ENCODE results near the gene IGF2R. TPM values are rescaled to one million over a fixed set of nuclear protein-coding genes. Genes with fewer than 3 reads are reported as not detected.

The IGF2R gene
- total and polyA plus RNA-seq, 8 donors = 56.5 to 153 (median 60.4) TPM

DNA sequence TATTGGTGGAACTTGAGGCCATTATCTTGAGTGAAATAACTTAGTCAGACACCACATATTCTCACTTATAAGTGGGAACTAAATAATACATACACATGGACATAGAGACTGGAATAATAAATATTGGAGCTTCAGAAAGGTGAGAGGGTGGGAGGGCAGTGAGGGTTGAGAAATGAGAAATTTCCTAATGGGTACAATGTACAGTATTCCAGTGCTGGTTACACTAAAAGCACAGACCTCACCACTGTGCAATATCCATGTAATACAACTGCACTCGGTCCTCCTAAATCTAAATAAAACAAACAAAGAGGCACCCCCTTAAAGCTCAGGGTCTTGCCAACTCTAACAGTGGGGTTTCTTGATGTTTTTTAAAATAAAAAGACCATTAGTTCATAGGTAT lies 53.2 kb downstream of the IGF2R start:
- no peaks in the 10 kb centered on the region for H3K4me1 ChIP-seq
- H3K4me3 ChIP-seq = no peak overlapping the region
- H3K9me3 ChIP-seq = no peaks in the 10 kb centered on the region
- no peak overlapping the region for H3K27ac ChIP-seq
- peaks cover 0 to 31% of the 10 kb centered on the region in 2 donors for H3K36me3 ChIP-seq
- ATAC-seq (no peak), DNase-seq (no peak)
- H3K27me3 ChIP-seq = no peaks in the 10 kb centered on the region
- intact Hi-C loops (cut with DNase I) = no loop called here
- TF ChIP-seq, protein P1, sequence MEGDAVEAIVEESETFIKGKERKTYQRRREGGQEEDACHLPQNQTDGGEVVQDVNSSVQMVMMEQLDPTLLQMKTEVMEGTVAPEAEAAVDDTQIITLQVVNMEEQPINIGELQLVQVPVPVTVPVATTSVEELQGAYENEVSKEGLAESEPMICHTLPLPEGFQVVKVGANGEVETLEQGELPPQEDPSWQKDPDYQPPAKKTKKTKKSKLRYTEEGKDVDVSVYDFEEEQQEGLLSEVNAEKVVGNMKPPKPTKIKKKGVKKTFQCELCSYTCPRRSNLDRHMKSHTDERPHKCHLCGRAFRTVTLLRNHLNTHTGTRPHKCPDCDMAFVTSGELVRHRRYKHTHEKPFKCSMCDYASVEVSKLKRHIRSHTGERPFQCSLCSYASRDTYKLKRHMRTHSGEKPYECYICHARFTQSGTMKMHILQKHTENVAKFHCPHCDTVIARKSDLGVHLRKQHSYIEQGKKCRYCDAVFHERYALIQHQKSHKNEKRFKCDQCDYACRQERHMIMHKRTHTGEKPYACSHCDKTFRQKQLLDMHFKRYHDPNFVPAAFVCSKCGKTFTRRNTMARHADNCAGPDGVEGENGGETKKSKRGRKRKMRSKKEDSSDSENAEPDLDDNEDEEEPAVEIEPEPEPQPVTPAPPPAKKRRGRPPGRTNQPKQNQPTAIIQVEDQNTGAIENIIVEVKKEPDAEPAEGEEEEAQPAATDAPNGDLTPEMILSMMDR (IDR thresholded peaks at IDR 0.05) = no peak

DNA sequence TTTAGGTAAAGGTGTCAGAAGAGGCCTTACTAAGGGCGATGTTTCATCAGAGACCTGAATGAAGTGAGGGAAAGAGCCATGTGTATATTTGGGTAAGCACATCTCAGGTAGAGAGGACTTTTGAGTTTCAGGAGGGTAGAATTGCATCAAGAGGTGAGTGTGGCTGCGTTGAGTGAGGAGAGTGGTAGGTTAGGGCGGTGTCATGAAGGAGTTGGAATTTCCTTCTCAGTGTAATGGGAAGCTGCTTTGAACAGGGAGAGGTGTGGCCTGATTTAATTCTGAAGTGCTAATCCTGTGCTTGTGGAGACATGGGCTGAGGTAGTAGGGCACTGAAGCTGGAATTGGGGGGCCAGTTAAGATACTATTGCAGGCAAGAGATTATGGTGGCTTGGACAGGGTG lies 53.9 kb downstream of the IGF2R start:
- no peaks in the 10 kb centered on the region for H3K27me3 ChIP-seq
- H3K36me3 ChIP-seq = peaks cover 0 to 38% of the 10 kb centered on the region in 2 donors
- TF ChIP-seq, protein P1 (IDR thresholded peaks at IDR 0.05) = no peak
- H3K27ac ChIP-seq = no peak overlapping the region
- DNase-seq (no peak), ATAC-seq (peak; percentile 95)
- H3K4me1 ChIP-seq = no peaks in the 10 kb centered on the region
- intact Hi-C loops (cut with DNase I) = no loop called here
- H3K9me3 ChIP-seq = no peaks in the 10 kb centered on the region
- no peak overlapping the region for H3K4me3 ChIP-seq

DNA sequence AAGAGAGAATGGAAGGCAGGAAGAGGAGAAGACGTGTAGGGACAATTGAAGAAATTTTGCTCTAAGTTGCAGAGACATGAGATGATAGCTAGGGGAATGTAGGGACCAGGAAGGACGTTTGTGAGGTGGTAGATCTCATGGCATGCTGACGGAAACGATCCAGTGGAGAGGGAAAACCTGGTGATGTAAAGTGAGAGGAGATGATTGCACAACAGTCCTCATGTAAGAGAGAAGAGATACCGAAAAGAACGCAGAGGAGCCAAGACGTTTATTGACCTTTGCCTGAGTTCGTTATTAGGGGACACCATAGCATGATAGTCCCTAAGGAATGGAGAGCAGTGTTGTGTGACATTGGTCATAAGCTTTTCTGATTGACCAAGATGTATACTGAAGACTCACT lies 55.3 kb downstream of the IGF2R start:
- Histone ChIP-seq H3K4me3 (no peak overlapping the region), H3K36me3 (peaks cover 0 to 52% of the 10 kb centered on the region in 2 donors), H3K27ac (no peak overlapping the region), H3K4me1 (no peaks in the 10 kb centered on the region), H3K27me3 (no peaks in the 10 kb centered on the region), H3K9me3 (no peaks in the 10 kb centered on the region)
- no peak for DNase-seq
- ATAC-seq = no peak
- intact Hi-C loops (cut with DNase I) = no loop called here
- TF ChIP-seq, protein P1 (IDR thresholded peaks at IDR 0.05) = no peak

DNA sequence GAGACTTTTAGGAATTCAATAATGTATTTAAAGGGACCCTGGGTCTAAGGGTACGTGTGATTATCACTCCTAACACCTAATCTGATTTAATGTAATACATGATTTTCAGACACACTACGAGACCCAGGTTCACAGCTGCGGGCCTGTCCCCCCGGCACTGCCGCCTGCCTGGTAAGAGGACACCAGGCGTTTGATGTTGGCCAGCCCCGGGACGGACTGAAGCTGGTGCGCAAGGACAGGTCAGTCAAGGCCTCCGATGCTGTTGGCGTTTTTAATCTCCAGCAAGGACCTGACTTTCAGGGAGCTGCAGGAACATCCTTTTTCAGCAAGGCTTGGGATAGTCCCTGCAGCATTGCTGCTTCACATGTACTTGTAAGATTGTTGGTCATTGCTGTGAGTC lies 58.2 kb downstream of the IGF2R start:
- H3K36me3 ChIP-seq = peaks cover 0 to 81% of the 10 kb centered on the region in 2 donors
- no peaks in the 10 kb centered on the region for H3K27me3 ChIP-seq
- peaks cover 3 to 6% of the 10 kb centered on the region in 2 donors for H3K4me1 ChIP-seq
- no peaks in the 10 kb centered on the region for H3K9me3 ChIP-seq
- intact Hi-C loops (cut with DNase I) = no loop called here
- TF ChIP-seq, protein P1 (IDR thresholded peaks at IDR 0.05) = no peak
- DNase-seq (peak in 1 of 4 donors; percentile 73), ATAC-seq (no peak)
- H3K4me3 ChIP-seq = no peak overlapping the region
- no peak overlapping the region for H3K27ac ChIP-seq

DNA sequence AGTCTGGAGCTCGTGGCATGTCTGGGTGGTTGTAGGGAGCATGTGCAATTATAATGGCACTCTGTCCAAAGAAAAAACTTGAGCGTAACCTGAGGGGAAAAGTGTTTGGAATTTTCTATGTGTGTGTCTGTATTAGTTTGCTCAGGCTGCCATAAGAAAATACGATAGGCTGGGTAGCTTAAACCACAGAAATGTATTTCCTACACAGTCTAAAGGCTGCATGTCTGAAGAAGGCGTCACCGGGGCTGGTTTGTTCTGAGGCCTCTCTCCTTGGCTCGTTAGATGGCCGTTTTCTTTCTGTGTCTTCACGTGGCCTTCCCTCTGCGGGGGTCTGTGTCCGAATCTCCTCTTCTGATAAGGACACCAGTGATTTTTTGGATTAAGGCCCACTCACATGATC lies 59.0 kb downstream of the IGF2R start:
- intact Hi-C loops (cut with DNase I) = no loop called here
- DNase-seq (no peak), ATAC-seq (no peak)
- TF ChIP-seq, protein P1 (IDR thresholded peaks at IDR 0.05) = no peak
- Histone ChIP-seq H3K4me3 (no peak overlapping the region), H3K27ac (no peak overlapping the region), H3K36me3 (peaks cover 0 to 89% of the 10 kb centered on the region in 2 donors), H3K9me3 (no peaks in the 10 kb centered on the region), H3K4me1 (peaks cover 3 to 6% of the 10 kb centered on the region in 2 donors), H3K27me3 (no peaks in the 10 kb centered on the region)
